8988T (cell line): ENCODE data around the gene ISM1.
"Not testable (repeated sequence)": the region's sequence is repeated elsewhere in the genome, so short reads cannot be mapped to it uniquely, and the experiment has no call there.

Source experiments
- DNase-seq: peaks from one replicate; pipeline ENCODE4 v3.0.0; 2011

ISM1 gene

GRCh38 chr20:13222319-13222716 lies 1.2 kb downstream of the ISM1 start:
- no peak for DNase-seq

- DNase-seq = no peak
Observed at GRCh38 chr20:13223736-13224520, 2.9 kb downstream of the ISM1 start.

- DNase-seq = no peak
Observed at GRCh38 chr20:13226367-13226766, 5.3 kb downstream of the ISM1 start.

- no peak for DNase-seq
Observed at GRCh38 chr20:13228771-13229170, 7.7 kb downstream of the ISM1 start.

- no peak for DNase-seq
Observed at GRCh38 chr20:13229538-13229937, 8.5 kb downstream of the ISM1 start.

GRCh38 chr20:13231031-13231752 lies 10.1 kb downstream of the ISM1 start:
- no peak for DNase-seq

- DNase-seq = no peak
Observed at GRCh38 chr20:13232999-13233398, 11.9 kb downstream of the ISM1 start.

- DNase-seq = no peak
Observed at GRCh38 chr20:13234961-13235360, 13.9 kb downstream of the ISM1 start.

- not testable (repeated sequence) for DNase-seq
Observed at GRCh38 chr20:13236360-13236759, 15.3 kb downstream of the ISM1 start.

GRCh38 chr20:13236990-13237720 lies 16.1 kb downstream of the ISM1 start:
- no peak for DNase-seq

GRCh38 chr20:13238001-13238653 lies 17.1 kb downstream of the ISM1 start:
- DNase-seq = no peak

- no peak for DNase-seq
Observed at GRCh38 chr20:13243826-13244376, 22.8 kb downstream of the ISM1 start.

GRCh38 chr20:13245250-13245723 lies 24.2 kb downstream of the ISM1 start:
- DNase-seq = no peak

- no peak for DNase-seq
Observed at GRCh38 chr20:13249118-13249797, 28.2 kb downstream of the ISM1 start.

GRCh38 chr20:13249798-13250170 lies 28.7 kb downstream of the ISM1 start:
- no peak for DNase-seq

- no peak for DNase-seq
Observed at GRCh38 chr20:13250251-13250650, 29.2 kb downstream of the ISM1 start.

- DNase-seq = no peak
Observed at GRCh38 chr20:13251106-13251903, 30.2 kb downstream of the ISM1 start.

- DNase-seq = no peak
Observed at GRCh38 chr20:13251904-13252297, 30.8 kb downstream of the ISM1 start.

GRCh38 chr20:13255356-13255755 lies 34.3 kb downstream of the ISM1 start:
- DNase-seq = no peak

GRCh38 chr20:13256606-13257005 lies 35.5 kb downstream of the ISM1 start:
- no peak for DNase-seq

- no peak for DNase-seq
Observed at GRCh38 chr20:13259921-13260320, 38.8 kb downstream of the ISM1 start.
